Hepatocyte (in vitro differentiated cells): ENCODE data around the gene PGK1. TPM values are rescaled to one million over a fixed set of nuclear protein-coding genes. Genes with fewer than 3 reads are reported as not detected.
"Not testable (repeated sequence)": the region's sequence is repeated elsewhere in the genome, so short reads cannot be mapped to it uniquely, and the experiment has no call there.

ENCODE experiments used
- DNase-seq: peaks from one replicate; pipeline ENCODE4 v3.0.0-alpha.2; 2016; ENCODE audit warnings: low spot score
- H2AFZ ChIP-seq: fragments of 200-600 bp; sonication (generic); 2 replicates; pipeline ENCODE4 v1.6.0; 2016; ENCODE audit warnings: antibody characterized with exemption, mild to moderate bottlenecking
- H3K27ac ChIP-seq: fragments of 200-600 bp; sonication (generic); 2 replicates; pipeline ENCODE4 v1.5.1; 2016; ENCODE audit warnings: mild to moderate bottlenecking
- H3K27me3 ChIP-seq: fragments of 200-600 bp; sonication (generic); 2 replicates; pipeline ENCODE4 v1.6.1; 2016
- H3K36me3 ChIP-seq: fragments of 200-600 bp; sonication (generic); replicated peaks from 2 replicates; pipeline ENCODE4 v1.5.1; 2016; ENCODE audit warnings: low read depth; ENCODE audit not compliant: insufficient read depth
- H3K4me1 ChIP-seq: fragments of 200-600 bp; sonication (generic); 2 replicates; pipeline ENCODE4 v1.5.1; 2016; ENCODE audit warnings: mild to moderate bottlenecking, moderate library complexity; ENCODE audit not compliant: insufficient read depth
- H3K4me2 ChIP-seq: fragments of 200-600 bp; sonication (generic); 2 replicates; pipeline ENCODE4 v1.6.0; 2016
- H3K4me3 ChIP-seq: fragments of 200-600 bp; sonication (generic); 2 replicates; pipeline ENCODE4 v1.5.1; 2016; ENCODE audit warnings: mild to moderate bottlenecking
- H3K79me2 ChIP-seq: fragments of 200-600 bp; sonication (generic); 2 replicates; pipeline ENCODE4 v1.6.0; 2017; ENCODE audit warnings: mild to moderate bottlenecking
- H3K9me2 ChIP-seq: fragments of 200-600 bp; sonication (generic); replicated peaks from 2 replicates; pipeline ENCODE4 v1.6.0; 2017; ENCODE audit warnings: mild to moderate bottlenecking; ENCODE audit not compliant: insufficient read depth
- H3K9me3 ChIP-seq: fragments of 200-600 bp; sonication (generic); 2 replicates; pipeline ENCODE4 v1.5.1; 2016; ENCODE audit warnings: low read depth, mild to moderate bottlenecking
- H4K20me1 ChIP-seq: fragments of 200-600 bp; sonication (generic); 2 replicates; pipeline ENCODE4 v1.6.0; 2016; ENCODE audit warnings: mild to moderate bottlenecking; ENCODE audit not compliant: insufficient read depth, poor library complexity, severe bottlenecking
- EZH2 ChIP-seq: fragments of 200-600 bp; sonication (generic); IDR thresholded peaks from 2 replicates; pipeline ENCODE4 v1.6.1; 2016; ENCODE audit warnings: antibody characterized with exemption, mild to moderate bottlenecking, borderline replicate concordance
- EZH2phosphoT487 ChIP-seq: fragments of 200-600 bp; sonication (generic); IDR thresholded peaks from one replicate; pipeline ENCODE4 v1.6.1; 2018; ENCODE audit warnings: antibody characterized with exemption, mild to moderate bottlenecking, low read depth, moderate library complexity; ENCODE audit not compliant: unreplicated experiment, severe bottlenecking
- WGBS: methylation state at CpG from one replicate; pipeline ENCODE4 v1.1.6; 2016; ENCODE audit warnings: low lambda C conversion rate; ENCODE audit errors: missing lambda C conversion rate; 5-methylcytosine and 5-hydroxymethylcytosine counted together
- polyA plus RNA-seq: library from polyadenylated mRNA; unstranded; fragments of >200 nt; fragmentation: Nextera tagmentation; extraction: Ambion mirVana; gene quantifications from 2 replicates; pipeline ENCODE4 v1.2.1, GENCODE V29; 2016
- total RNA-seq: library from RNA; depleted of rRNA; stranded (reverse); fragments of >200 nt; gene quantifications from 2 replicates; pipeline ENCODE4 v1.2.3, GENCODE V29; 2014
- TF ChIP-seq, protein P1 (sequence below): fragments of 200-600 bp; sonication (generic); IDR thresholded peaks from 2 replicates; pipeline ENCODE4 v1.5.1; 2016; ENCODE audit warnings: antibody characterized with exemption, mild to moderate bottlenecking; ENCODE audit not compliant: poor library complexity

Gene PGK1
- total and polyA plus RNA-seq, 2 experiments from 2014 or later: 255 to 283 TPM

GRCh38 chrX:78066110-78066509 lies 37.9 kb upstream of the PGK1 start:
- TF ChIP-seq, protein P1, sequence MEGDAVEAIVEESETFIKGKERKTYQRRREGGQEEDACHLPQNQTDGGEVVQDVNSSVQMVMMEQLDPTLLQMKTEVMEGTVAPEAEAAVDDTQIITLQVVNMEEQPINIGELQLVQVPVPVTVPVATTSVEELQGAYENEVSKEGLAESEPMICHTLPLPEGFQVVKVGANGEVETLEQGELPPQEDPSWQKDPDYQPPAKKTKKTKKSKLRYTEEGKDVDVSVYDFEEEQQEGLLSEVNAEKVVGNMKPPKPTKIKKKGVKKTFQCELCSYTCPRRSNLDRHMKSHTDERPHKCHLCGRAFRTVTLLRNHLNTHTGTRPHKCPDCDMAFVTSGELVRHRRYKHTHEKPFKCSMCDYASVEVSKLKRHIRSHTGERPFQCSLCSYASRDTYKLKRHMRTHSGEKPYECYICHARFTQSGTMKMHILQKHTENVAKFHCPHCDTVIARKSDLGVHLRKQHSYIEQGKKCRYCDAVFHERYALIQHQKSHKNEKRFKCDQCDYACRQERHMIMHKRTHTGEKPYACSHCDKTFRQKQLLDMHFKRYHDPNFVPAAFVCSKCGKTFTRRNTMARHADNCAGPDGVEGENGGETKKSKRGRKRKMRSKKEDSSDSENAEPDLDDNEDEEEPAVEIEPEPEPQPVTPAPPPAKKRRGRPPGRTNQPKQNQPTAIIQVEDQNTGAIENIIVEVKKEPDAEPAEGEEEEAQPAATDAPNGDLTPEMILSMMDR: no peak
- TF ChIP-seq EZH2 (no peak), EZH2phosphoT487 (no peak)
- WGBS: 54% methylated on average over 1 of the region's 1 CpG
- H3K4me2 ChIP-seq: no peak overlapping the region
- no peaks in the 10 kb centered on the region for H3K27me3 ChIP-seq
- no peak overlapping the region for H2AFZ ChIP-seq
- H3K4me3 ChIP-seq: no peak overlapping the region
- H3K9me3 ChIP-seq: no peaks in the 10 kb centered on the region
- no peaks in the 10 kb centered on the region for H4K20me1 ChIP-seq
- DNase-seq: no peak
- no peaks in the 10 kb centered on the region for H3K9me2 ChIP-seq
- H3K79me2 ChIP-seq: no peaks in the 10 kb centered on the region
- no peaks in the 10 kb centered on the region for H3K4me1 ChIP-seq
- H3K27ac ChIP-seq: no peak overlapping the region
- no peaks in the 10 kb centered on the region for H3K36me3 ChIP-seq

GRCh38 chrX:78071331-78071730 lies 32.7 kb upstream of the PGK1 start:
- no peak overlapping the region for H2AFZ ChIP-seq
- no peaks in the 10 kb centered on the region for H3K36me3 ChIP-seq
- H3K4me2 ChIP-seq: no peak overlapping the region
- H3K79me2 ChIP-seq: no peaks in the 10 kb centered on the region
- H3K27ac ChIP-seq: no peak overlapping the region
- no peak for DNase-seq
- H3K4me3 ChIP-seq: no peak overlapping the region
- H3K4me1 ChIP-seq: no peaks in the 10 kb centered on the region
- H3K9me3 ChIP-seq: no peaks in the 10 kb centered on the region
- 73% methylated on average over 3 of the region's 3 CpGs for WGBS
- no peaks in the 10 kb centered on the region for H3K27me3 ChIP-seq
- TF ChIP-seq EZH2phosphoT487 (no peak), EZH2 (no peak)
- TF ChIP-seq, protein P1: no peak
- H3K9me2 ChIP-seq: no peaks in the 10 kb centered on the region
- H4K20me1 ChIP-seq: no peaks in the 10 kb centered on the region

- DNase-seq, H3K4me2 ChIP-seq, H3K4me1 ChIP-seq, H3K27me3 ChIP-seq, H3K4me3 ChIP-seq, H3K27ac ChIP-seq, H2AFZ ChIP-seq, H3K9me2 ChIP-seq, H3K36me3 ChIP-seq, H3K79me2 ChIP-seq, H4K20me1 ChIP-seq, H3K9me3 ChIP-seq: not testable (repeated sequence)
- 90% methylated on average over 14 of the region's 14 CpGs for WGBS
Observed at GRCh38 chrX:78073147-78074077, 30.6 kb upstream of the PGK1 start.

DNA sequence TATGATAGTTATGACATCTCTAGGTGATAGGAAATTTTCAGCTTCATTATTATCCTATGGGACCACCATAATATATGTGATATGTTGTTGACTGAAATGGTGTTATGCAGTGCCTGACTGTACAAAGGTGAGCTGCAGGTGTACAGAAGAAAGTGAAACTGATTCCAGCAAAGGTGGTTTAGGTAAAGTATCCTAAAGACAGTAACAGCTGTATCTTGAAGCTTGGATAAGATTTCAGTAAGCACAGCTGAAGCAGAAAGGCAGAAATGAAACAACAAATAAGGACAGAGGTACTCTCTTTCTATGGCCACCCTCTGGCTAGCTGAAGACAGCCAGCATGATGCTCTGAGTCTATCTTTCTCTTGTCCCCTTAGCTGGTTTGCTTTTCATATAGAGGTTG lies 30.0 kb upstream of the PGK1 start:
- Histone ChIP-seq H2AFZ (no peak overlapping the region), H4K20me1 (no peaks in the 10 kb centered on the region), H3K36me3 (no peaks in the 10 kb centered on the region), H3K9me3 (no peaks in the 10 kb centered on the region), H3K4me3 (no peak overlapping the region), H3K27me3 (no peaks in the 10 kb centered on the region), H3K4me1 (no peaks in the 10 kb centered on the region), H3K27ac (no peak overlapping the region), H3K79me2 (no peaks in the 10 kb centered on the region), H3K9me2 (no peaks in the 10 kb centered on the region), H3K4me2 (no peak overlapping the region)
- DNase-seq: no peak
- TF ChIP-seq, protein P1: no peak
- no peak for TF ChIP-seq EZH2
- TF ChIP-seq EZH2phosphoT487: no peak
